Liver (tissue), 9 donors: ENCODE results near the gene SLC16A8. TPM values are rescaled to one million over a fixed set of nuclear protein-coding genes. Genes with fewer than 3 reads are reported as not detected.

ENCODE experiments used
- DNase-seq: peaks from one replicate; pipeline ENCODE4 v3.0.0-alpha.2; 2017; ENCODE audit warnings: low spot score
- H3K27ac ChIP-seq, 2 donors: one replicate each; pipeline ENCODE4 v1.7.0; 2013; ENCODE audit warnings: inconsistent platforms in 2 of 2, low read length in 2 of 2, control low read depth in 1 of 2, low read depth in 1 of 2, mild to moderate bottlenecking in 1 of 2
- H3K27me3 ChIP-seq, 4 donors: one replicate each; pipeline versions ENCODE4 v1.6.1 to v1.7.0; 2013; ENCODE audit warnings: low read length in 3 of 4, inconsistent platforms in 1 of 4, mild to moderate bottlenecking in 1 of 4, moderate library complexity in 1 of 4; ENCODE audit not compliant: control insufficient read depth in 4 of 4, insufficient read depth in 4 of 4
- H3K36me3 ChIP-seq, 4 donors: one replicate each; pipeline versions ENCODE4 v1.6.1 to v1.7.0; 2013; ENCODE audit warnings: low read length in 3 of 4, mild to moderate bottlenecking in 3 of 4, low read depth in 1 of 4, moderate library complexity in 1 of 4; ENCODE audit not compliant: control insufficient read depth in 4 of 4, insufficient read depth in 3 of 4
- H3K4me1 ChIP-seq, 4 donors: one replicate each; pipeline versions ENCODE4 v1.6.1 to v1.7.0; 2013; ENCODE audit warnings: low read length in 3 of 4, mild to moderate bottlenecking in 3 of 4, moderate library complexity in 1 of 4; ENCODE audit not compliant: control insufficient read depth in 4 of 4, insufficient read depth in 4 of 4
- H3K4me3 ChIP-seq, 3 donors: one replicate each; pipeline versions ENCODE4 v1.6.1 to v1.7.0; 2013; ENCODE audit warnings: low read length in 3 of 3, control low read depth in 1 of 3, low read depth in 1 of 3, mild to moderate bottlenecking in 1 of 3
- H3K9ac ChIP-seq, 2 donors: one replicate each; pipeline ENCODE4 v1.7.0; 2013; ENCODE audit warnings: low read length in 2 of 2, mild to moderate bottlenecking in 2 of 2, moderate library complexity in 2 of 2, control low read depth in 1 of 2, low read depth in 1 of 2
- H3K9me3 ChIP-seq, 4 donors: one replicate each; pipeline versions ENCODE4 v1.6.1 to v1.7.0; 2013; ENCODE audit warnings: low read length in 3 of 4; ENCODE audit not compliant: control insufficient read depth in 4 of 4
- EGR1 ChIP-seq, 2 donors: IDR thresholded peaks; 2 replicates each; pipeline ENCODE4 v1.6.1; 2016 to 2018; ENCODE audit warnings: antibody characterized with exemption in 2 of 2, low read depth in 2 of 2
- FOXA1 ChIP-seq: IDR thresholded peaks from 2 replicates; pipeline ENCODE4 v1.6.1; 2016; ENCODE audit warnings: antibody characterized with exemption
- FOXA2 ChIP-seq: IDR thresholded peaks from 2 replicates; pipeline ENCODE4 v1.6.1; 2016; ENCODE audit warnings: antibody characterized with exemption
- GABPA ChIP-seq, 2 donors: IDR thresholded peaks in 1 of 2; conservative IDR thresholded peaks in 1 of 2; 2 replicates each; pipeline ENCODE4 v1.6.1; 2016; ENCODE audit warnings: antibody characterized with exemption in 2 of 2, mild to moderate bottlenecking in 1 of 2, moderate library complexity in 1 of 2
- HNF4A ChIP-seq, 2 donors: conservative IDR thresholded peaks; 2 replicates each; pipeline ENCODE4 v1.6.1; 2016; ENCODE audit warnings: antibody characterized with exemption in 2 of 2, mild to moderate bottlenecking in 2 of 2
- HNF4G ChIP-seq: IDR thresholded peaks from 2 replicates; pipeline ENCODE4 v1.6.1; 2016; ENCODE audit warnings: antibody characterized with exemption
- JUND ChIP-seq, 2 donors: IDR thresholded peaks; 2 replicates each; pipeline ENCODE4 v1.6.1; 2016; ENCODE audit warnings: antibody characterized with exemption in 2 of 2
- NR2F2 ChIP-seq: IDR thresholded peaks from 2 replicates; pipeline ENCODE4 v1.6.1; 2016; ENCODE audit warnings: antibody characterized with exemption
- RAD21 ChIP-seq, 2 donors: IDR thresholded peaks; 2 replicates each; pipeline ENCODE4 v1.6.1; 2016; ENCODE audit warnings: antibody characterized with exemption in 2 of 2, mild to moderate bottlenecking in 2 of 2
- RXRA ChIP-seq, 2 donors: IDR thresholded peaks; 2 replicates each; pipeline ENCODE4 v1.6.1; 2017 to 2018; ENCODE audit warnings: antibody characterized with exemption in 2 of 2, mild to moderate bottlenecking in 1 of 2
- SP1 ChIP-seq: IDR thresholded peaks from 2 replicates; pipeline ENCODE4 v1.6.1; 2018; ENCODE audit warnings: antibody characterized with exemption, mild to moderate bottlenecking
- TAF1 ChIP-seq: conservative IDR thresholded peaks from 2 replicates; pipeline ENCODE4 v1.6.1; 2016; ENCODE audit warnings: antibody characterized with exemption, mild to moderate bottlenecking
- YY1 ChIP-seq: IDR thresholded peaks from 2 replicates; pipeline ENCODE4 v1.6.1; 2016; ENCODE audit warnings: antibody characterized with exemption, mild to moderate bottlenecking
- WGBS: extraction: QIAGEN DNeasy Blood & Tissue Kit; methylation state at CpG from one replicate; pipeline ENCODE4 v1.1.7; 2013; 5-methylcytosine and 5-hydroxymethylcytosine counted together
- polyA plus RNA-seq, 2 donors: library from polyadenylated mRNA; stranded (reverse) in 1 of 2; unstranded in 1 of 2; fragments of 200-250 nt in 1 of 2; fragments of >200 nt in 1 of 2; fragmentation: Nextera tagmentation in 1 of 2; extraction: Ambion mirVana in 1 of 2; gene quantifications; one replicate each; pipeline versions ENCODE4 v1.2.1 to v1.2.3, GENCODE V29; 2013 to 2015
- total RNA-seq, 2 donors: library from RNA; depleted of rRNA; stranded (reverse); fragments of >200 nt; gene quantifications; one replicate each; pipeline ENCODE4 v1.2.3, GENCODE V29; 2014
- TF ChIP-seq, protein P1 (sequence below): IDR thresholded peaks from 2 replicates; pipeline ENCODE4 v1.6.1; 2016; ENCODE audit warnings: antibody characterized with exemption
- TF ChIP-seq, protein P2 (sequence below): IDR thresholded peaks from 2 replicates; pipeline ENCODE4 v1.6.1; 2016; ENCODE audit warnings: antibody characterized with exemption, mild to moderate bottlenecking
- TF ChIP-seq, protein P3 (sequence below): fragments of 150-350 bp; IDR thresholded peaks from 2 replicates; pipeline ENCODE4 v1.5.1; 2017; ENCODE audit warnings: improper control_type of control experiment, low read depth, low read length; ENCODE audit not compliant: missing input control
- TF ChIP-seq, protein P4 (sequence below): IDR thresholded peaks from 2 replicates; pipeline ENCODE4 v1.6.1; 2016; ENCODE audit warnings: antibody characterized with exemption
- TF ChIP-seq, protein P5 (sequence below): IDR thresholded peaks from 2 replicates; pipeline ENCODE4 v1.6.1; 2016; ENCODE audit warnings: antibody characterized with exemption
- donor health status: healthy.
- donor health status: healthy.
- donor health status: healthy.
- donor health status: healthy.
- donor health status: healthy.

SLC16A8 gene
- total and polyA plus RNA-seq, 4 donors: 0.10 TPM; not detected in 3

DNA sequence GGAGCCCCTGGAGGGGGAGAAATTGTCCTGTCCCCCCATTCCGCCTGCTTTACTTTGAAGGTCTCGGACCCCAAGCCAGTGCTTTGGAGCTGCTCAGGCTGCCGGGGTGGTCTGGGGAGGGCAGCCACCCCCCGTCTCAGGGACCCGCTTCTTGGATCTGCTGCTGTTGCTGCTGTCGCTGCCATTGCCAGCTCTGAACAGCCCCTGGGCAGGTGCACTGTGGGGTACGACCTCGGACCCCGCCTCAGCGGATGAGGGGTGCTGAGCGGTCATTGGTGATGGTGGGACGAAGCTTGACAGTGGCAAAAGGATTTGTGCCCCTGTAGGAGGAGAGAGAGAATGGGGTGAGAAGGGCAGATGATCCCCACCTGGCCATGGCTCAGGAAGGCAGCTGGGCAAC lies 1.1 kb upstream of the SLC16A8 start (continued):
- TF ChIP-seq GABPA (IDR thresholded peaks at IDR 0.05 in 1 of 2, conservative IDR thresholded peaks at IDR 0.05 in 1 of 2) (no peak), YY1 (no peak), FOXA2 (no peak), SP1 (no peak), HNF4A (conservative IDR thresholded peaks at IDR 0.05) (no peak), FOXA1 (no peak)

DNA sequence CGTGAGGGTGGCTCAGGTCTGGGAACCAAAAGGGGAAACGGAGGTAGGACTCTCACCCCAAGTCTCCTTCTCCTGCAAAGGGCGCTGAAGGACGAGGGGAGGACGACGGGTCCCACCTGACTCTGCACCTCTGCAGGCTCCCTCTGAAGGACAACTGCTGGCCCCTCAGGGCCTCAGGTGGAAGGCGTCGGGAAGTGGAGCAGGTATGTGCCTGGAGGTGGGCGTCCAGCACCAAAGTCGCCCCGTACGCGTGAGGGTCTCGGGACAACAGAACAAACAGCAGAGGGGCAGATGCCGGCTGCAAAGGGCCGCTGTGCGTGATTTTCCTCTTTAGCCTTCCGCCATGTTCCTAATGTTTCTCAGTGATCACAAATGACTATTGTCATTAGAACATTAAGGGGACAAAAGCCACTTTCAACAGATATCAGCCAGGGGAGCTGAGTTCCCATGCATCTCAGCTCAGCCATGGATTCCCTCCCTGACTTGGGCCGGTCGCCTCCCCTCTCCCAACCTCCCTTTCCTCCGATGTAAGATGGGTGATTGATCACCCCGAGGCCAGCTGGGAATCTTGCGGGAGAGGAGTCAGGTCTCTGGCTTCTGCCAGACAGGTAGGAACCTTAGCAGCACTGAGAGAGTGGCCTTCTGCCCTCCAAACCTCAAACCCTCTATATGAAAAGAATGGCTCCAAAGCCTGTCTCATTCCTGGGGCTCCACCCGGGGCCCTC lies 836 bp downstream of the SLC16A8 start:
- 73% methylated on average over 24 of the region's 24 CpGs for WGBS
- no peaks in the 10 kb centered on the region for H3K36me3 ChIP-seq
- no peaks in the 10 kb centered on the region for H3K27me3 ChIP-seq
- no peak for DNase-seq
- no peak overlapping the region for H3K27ac ChIP-seq
- no peak for TF ChIP-seq SP1
- no peak for TF ChIP-seq HNF4A (conservative IDR thresholded peaks at IDR 0.05)
- TF ChIP-seq TAF1: no peak
- TF ChIP-seq EGR1 (IDR thresholded peaks at IDR 0.05; ENCODE audit: low read depth in 2 of 2): no peak
- TF ChIP-seq FOXA1: no peak
- TF ChIP-seq, protein P1, sequence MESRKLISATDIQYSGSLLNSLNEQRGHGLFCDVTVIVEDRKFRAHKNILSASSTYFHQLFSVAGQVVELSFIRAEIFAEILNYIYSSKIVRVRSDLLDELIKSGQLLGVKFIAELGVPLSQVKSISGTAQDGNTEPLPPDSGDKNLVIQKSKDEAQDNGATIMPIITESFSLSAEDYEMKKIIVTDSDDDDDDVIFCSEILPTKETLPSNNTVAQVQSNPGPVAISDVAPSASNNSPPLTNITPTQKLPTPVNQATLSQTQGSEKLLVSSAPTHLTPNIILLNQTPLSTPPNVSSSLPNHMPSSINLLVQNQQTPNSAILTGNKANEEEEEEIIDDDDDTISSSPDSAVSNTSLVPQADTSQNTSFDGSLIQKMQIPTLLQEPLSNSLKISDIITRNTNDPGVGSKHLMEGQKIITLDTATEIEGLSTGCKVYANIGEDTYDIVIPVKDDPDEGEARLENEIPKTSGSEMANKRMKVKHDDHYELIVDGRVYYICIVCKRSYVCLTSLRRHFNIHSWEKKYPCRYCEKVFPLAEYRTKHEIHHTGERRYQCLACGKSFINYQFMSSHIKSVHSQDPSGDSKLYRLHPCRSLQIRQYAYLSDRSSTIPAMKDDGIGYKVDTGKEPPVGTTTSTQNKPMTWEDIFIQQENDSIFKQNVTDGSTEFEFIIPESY: no peak
- TF ChIP-seq FOXA2: no peak
- no peak for TF ChIP-seq GABPA (IDR thresholded peaks at IDR 0.05 in 1 of 2, conservative IDR thresholded peaks at IDR 0.05 in 1 of 2)
- no peak for TF ChIP-seq HNF4G
- TF ChIP-seq, protein P2, sequence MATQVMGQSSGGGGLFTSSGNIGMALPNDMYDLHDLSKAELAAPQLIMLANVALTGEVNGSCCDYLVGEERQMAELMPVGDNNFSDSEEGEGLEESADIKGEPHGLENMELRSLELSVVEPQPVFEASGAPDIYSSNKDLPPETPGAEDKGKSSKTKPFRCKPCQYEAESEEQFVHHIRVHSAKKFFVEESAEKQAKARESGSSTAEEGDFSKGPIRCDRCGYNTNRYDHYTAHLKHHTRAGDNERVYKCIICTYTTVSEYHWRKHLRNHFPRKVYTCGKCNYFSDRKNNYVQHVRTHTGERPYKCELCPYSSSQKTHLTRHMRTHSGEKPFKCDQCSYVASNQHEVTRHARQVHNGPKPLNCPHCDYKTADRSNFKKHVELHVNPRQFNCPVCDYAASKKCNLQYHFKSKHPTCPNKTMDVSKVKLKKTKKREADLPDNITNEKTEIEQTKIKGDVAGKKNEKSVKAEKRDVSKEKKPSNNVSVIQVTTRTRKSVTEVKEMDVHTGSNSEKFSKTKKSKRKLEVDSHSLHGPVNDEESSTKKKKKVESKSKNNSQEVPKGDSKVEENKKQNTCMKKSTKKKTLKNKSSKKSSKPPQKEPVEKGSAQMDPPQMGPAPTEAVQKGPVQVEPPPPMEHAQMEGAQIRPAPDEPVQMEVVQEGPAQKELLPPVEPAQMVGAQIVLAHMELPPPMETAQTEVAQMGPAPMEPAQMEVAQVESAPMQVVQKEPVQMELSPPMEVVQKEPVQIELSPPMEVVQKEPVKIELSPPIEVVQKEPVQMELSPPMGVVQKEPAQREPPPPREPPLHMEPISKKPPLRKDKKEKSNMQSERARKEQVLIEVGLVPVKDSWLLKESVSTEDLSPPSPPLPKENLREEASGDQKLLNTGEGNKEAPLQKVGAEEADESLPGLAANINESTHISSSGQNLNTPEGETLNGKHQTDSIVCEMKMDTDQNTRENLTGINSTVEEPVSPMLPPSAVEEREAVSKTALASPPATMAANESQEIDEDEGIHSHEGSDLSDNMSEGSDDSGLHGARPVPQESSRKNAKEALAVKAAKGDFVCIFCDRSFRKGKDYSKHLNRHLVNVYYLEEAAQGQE: no peak
- TF ChIP-seq, protein P3, sequence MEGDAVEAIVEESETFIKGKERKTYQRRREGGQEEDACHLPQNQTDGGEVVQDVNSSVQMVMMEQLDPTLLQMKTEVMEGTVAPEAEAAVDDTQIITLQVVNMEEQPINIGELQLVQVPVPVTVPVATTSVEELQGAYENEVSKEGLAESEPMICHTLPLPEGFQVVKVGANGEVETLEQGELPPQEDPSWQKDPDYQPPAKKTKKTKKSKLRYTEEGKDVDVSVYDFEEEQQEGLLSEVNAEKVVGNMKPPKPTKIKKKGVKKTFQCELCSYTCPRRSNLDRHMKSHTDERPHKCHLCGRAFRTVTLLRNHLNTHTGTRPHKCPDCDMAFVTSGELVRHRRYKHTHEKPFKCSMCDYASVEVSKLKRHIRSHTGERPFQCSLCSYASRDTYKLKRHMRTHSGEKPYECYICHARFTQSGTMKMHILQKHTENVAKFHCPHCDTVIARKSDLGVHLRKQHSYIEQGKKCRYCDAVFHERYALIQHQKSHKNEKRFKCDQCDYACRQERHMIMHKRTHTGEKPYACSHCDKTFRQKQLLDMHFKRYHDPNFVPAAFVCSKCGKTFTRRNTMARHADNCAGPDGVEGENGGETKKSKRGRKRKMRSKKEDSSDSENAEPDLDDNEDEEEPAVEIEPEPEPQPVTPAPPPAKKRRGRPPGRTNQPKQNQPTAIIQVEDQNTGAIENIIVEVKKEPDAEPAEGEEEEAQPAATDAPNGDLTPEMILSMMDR: no peak
- TF ChIP-seq RXRA (IDR thresholded peaks at IDR 0.05): no peak
- TF ChIP-seq, protein P4, sequence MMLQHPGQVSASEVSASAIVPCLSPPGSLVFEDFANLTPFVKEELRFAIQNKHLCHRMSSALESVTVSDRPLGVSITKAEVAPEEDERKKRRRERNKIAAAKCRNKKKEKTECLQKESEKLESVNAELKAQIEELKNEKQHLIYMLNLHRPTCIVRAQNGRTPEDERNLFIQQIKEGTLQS: no peak
- no peak for TF ChIP-seq RAD21 (IDR thresholded peaks at IDR 0.05)
- TF ChIP-seq JUND (IDR thresholded peaks at IDR 0.05): no peak
- TF ChIP-seq NR2F2: no peak
- TF ChIP-seq, protein P5, sequence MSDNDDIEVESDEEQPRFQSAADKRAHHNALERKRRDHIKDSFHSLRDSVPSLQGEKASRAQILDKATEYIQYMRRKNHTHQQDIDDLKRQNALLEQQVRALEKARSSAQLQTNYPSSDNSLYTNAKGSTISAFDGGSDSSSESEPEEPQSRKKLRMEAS: no peak
- no peak for TF ChIP-seq YY1
- peaks cover 4 to 17% (median 14%) of the 10 kb centered on the region in 4 donors for H3K4me1 ChIP-seq
- no peak overlapping the region for H3K4me3 ChIP-seq
- no peaks in the 10 kb centered on the region for H3K9me3 ChIP-seq
- no peak overlapping the region for H3K9ac ChIP-seq
